Measurements from ENCODE around the gene MYCBPAP.

Gene MYCBPAP

DNA sequence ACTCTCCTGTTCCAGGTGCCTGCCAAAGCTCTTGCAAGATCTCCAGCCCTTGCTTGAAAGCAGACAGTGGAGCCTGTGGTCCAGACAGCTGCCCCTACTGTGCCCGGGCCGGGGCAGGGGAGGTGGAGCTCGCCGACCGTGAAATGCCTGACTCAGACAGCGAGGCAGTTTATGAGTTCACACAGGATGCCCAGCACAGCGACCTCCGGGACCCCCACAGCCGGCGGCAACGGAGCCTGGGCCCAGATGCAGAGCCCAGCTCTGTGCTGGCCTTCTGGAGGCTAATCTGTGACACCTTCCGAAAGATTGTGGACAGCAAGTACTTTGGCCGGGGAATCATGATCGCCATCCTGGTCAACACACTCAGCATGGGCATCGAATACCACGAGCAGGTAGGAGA lies 69.9 kb downstream of the MYCBPAP start:
- no peak for DNase-seq

DNA sequence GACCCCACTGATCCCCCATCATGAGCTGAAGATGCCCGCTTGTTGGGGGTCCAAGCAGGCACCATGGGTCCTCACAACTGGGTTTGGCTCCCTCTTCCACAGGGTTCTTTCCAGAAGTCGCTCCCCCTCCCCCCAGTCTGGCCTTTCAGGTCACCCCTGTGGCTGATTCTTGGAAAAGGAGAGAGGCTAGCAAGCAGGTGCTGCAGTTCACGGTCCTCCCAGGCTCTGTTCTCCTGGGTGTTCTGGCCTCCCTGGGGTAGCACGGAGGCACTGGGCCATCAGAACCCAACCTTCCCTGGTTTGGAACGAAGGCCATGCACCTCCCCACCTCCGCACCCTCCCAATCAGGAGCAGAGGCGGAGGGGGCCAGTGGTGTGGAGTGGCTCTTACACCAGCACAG lies 71.2 kb downstream of the MYCBPAP start:
- no peak for DNase-seq

- no peak for DNase-seq
These were observed 72.4 kb downstream of the MYCBPAP start for GRCh38 chr17:50580646-50581045.
